Measurements from ENCODE around the gene ZNF292.

DNA sequence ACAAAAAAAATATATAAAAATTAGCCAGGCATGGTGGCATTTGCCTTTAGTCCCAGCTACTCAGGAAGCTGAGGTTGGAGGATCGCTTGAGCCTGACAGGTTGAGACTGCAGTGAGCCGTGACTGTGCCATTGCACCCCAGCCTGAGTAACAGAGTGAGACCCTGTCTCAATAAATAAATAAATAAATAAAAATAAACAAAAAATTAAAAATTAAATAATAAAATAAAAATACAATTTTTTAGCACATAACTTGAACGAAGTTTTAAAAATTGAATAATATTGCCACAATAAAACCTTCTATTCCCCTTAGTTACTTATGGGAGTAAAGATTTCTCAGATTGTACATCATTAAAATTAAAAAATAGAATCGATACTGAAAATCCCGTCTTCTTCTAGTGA lies 31.3 kb upstream of the ZNF292 start:
- TF ChIP-seq SMAD5 (IDR thresholded peaks at IDR 0.05; ENCODE audit: low read depth) (no peak), FOXM1 (IDR thresholded peaks at IDR 0.05; ENCODE audit: low read depth, low read length) (no peak)
